Stomach (tissue), 4 donors: ENCODE results near the gene NDEL1.

Experiments used
- CTCF ChIP-seq, 7 experiments: fragments of 450-650 bp in 4 of 7; fragments of 200-600 bp in 3 of 7; sonication (generic) in 3 of 7; IDR thresholded peaks; one replicate each; pipeline ENCODE4 v1.5.1; 2016 to 2019; ENCODE audit warnings: antibody characterized with exemption in 7 of 7, control low read depth in 2 of 7, mild to moderate bottlenecking in 1 of 7
- EP300 ChIP-seq: sonication (generic); formaldehyde crosslinking; IDR thresholded peaks from one replicate; pipeline ENCODE4 v1.6.1; 2017; ENCODE audit warnings: antibody characterized with exemption
- POLR2A ChIP-seq, 4 donors: fragments of 450-650 bp; IDR thresholded peaks; one replicate each; pipeline ENCODE4 v1.6.1; 2016; ENCODE audit warnings: antibody characterized with exemption in 4 of 4, control low read depth in 2 of 4, mild to moderate bottlenecking in 1 of 4, moderate library complexity in 1 of 4
- POLR2AphosphoS5 ChIP-seq, 3 donors: sonication (generic); formaldehyde crosslinking; IDR thresholded peaks; one replicate each; pipeline ENCODE4 v1.6.1; 2016; ENCODE audit warnings: antibody characterized with exemption in 3 of 3

GRCh38 chr17:8393470-8394231 lies 42.0 kb upstream of the NDEL1 start:
- TF ChIP-seq CTCF (IDR thresholded peaks at IDR 0.05) (no peak), POLR2AphosphoS5 (IDR thresholded peaks at IDR 0.05) (peak in 1 of 3 donors; percentile 40), POLR2A (IDR thresholded peaks at IDR 0.05) (no peak), EP300 (no peak)
